ENCODE data around the gene DNASE1L1.

DNA sequence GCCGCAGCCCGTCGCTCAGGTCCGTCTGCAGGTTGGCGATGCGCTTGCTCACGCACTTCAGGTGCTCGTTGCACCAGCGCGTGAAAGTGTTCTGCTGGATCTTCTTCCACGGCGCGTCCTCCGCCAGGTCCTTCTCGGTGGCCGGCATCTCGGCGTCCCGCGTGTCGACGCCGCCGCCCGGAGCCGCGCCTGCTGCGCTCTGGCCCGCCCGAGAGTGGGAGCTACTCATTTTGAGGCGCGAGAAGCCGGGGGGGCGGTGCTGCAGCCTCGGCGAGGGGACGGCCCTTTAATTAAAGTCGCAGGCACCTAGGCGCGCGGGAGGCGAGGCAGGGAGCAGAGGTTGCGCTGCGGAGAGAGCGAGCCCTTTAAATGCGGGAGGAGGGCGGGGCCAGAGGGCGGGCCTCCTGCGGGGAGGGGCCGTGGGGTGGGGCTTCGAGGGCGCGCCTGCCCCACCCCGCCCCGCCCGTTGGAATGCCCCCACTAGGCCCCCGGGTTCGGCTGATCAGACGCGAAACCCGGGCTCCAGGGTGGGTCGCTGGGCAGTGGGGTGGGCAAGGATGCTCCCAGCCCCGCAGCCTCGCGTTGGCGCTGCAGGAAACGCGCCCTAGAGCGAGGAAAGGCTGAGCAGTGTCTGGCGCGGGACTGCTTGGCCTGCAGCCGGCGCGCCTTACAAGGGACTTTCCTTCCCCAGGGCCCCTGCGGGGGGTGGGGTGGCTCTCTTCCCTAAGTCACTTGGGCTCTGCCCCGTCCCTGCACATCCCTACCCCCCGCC lies 37.9 kb downstream of the DNASE1L1 start:
- TF ChIP-seq, protein P1, sequence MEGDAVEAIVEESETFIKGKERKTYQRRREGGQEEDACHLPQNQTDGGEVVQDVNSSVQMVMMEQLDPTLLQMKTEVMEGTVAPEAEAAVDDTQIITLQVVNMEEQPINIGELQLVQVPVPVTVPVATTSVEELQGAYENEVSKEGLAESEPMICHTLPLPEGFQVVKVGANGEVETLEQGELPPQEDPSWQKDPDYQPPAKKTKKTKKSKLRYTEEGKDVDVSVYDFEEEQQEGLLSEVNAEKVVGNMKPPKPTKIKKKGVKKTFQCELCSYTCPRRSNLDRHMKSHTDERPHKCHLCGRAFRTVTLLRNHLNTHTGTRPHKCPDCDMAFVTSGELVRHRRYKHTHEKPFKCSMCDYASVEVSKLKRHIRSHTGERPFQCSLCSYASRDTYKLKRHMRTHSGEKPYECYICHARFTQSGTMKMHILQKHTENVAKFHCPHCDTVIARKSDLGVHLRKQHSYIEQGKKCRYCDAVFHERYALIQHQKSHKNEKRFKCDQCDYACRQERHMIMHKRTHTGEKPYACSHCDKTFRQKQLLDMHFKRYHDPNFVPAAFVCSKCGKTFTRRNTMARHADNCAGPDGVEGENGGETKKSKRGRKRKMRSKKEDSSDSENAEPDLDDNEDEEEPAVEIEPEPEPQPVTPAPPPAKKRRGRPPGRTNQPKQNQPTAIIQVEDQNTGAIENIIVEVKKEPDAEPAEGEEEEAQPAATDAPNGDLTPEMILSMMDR (conservative IDR thresholded peaks at IDR 0.05 in 1 of 2, IDR thresholded peaks at IDR 0.05 in 1 of 2; ENCODE audit: low read depth in 1 of 2, low read length in 2 of 2): no peak
- TF ChIP-seq EZH2 (IDR thresholded peaks at IDR 0.05; ENCODE audit: low read length, missing control alignments): no peak

All from fibroblast of lung (primary cell).